GM19467 (cell line): ENCODE measurements around the gene TPM4.

Experiments used
- ATAC-seq: cut with Tn5 transposase; IDR thresholded peaks from one replicate; pipeline ENCODE4 v1.9.1; 2021; ENCODE audit warnings: mild to moderate bottlenecking, moderate library complexity; ENCODE audit not compliant: unreplicated experiment

Gene TPM4

GRCh38 chr19:16121967-16122366, 45.7 kb downstream of the TPM4 start:
- no peak for ATAC-seq

DNA sequence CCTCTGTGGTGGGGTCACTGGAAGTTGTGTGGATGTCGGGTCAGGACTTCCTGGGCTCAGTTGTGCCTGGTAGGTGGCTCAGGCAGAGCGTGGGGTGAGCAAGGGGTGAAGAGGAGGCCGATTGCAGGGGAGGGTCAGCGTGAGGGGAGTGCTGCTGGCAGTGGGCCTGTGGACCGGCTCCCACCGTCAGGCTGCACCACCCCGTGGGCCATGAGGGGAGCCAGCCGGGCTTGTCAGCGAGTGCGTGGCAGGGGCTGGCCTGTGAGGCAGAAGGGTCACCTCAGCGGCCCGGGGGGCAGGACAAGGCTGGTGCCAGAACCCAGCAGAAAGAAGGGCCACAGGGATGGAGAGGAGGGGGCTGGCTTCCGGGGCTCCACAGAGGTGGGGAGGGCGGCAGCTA, 48.7 kb downstream of the TPM4 start:
- ATAC-seq: no peak

- ATAC-seq: no peak
Observed at GRCh38 chr19:16125737-16126495, 49.6 kb downstream of the TPM4 start.

DNA sequence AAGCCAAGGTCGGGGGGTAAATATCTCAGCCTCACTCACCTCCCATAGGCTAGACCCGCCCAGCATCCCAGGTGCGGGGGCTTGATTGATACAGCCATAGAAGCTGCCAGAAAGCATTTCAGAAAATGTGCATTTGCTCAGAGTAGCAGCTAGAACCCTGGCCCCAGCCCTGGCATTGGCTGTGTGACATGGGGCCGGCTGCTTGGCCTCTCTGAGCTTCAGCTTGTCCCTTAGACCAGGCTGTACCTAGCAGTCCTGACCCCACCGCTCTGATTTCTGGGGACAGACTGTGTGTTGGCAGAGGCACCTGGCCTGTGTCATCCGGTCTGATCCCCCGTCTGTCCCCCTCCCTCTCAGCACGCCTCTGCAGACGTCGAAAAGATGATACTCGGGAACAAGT, 50.8 kb downstream of the TPM4 start:
- no peak for ATAC-seq

- no peak for ATAC-seq
Observed at GRCh38 chr19:16127776-16128371, 51.6 kb downstream of the TPM4 start.

- ATAC-seq: no peak
Observed at GRCh38 chr19:16131648-16132047, 55.4 kb downstream of the TPM4 start.

DNA sequence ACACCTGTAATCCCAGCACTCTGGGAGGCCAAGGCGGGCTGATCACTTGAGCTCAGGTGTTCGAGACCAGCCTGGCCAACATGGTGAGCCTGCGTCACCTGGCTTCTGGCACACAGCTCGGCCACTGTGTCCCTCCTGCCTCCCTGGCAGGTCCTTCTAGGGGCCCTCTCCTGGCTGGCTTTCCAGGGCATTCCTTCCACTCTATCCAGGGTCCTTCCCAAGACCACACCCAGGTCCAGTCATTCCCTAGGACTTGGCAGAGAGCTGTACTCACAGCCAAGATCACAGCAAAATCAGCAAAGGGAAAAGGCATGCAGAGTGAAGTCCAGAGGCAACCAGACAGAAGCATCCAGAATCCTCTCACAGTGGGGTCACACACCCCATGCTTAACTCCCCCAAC, 57.5 kb downstream of the TPM4 start:
- ATAC-seq: no peak

DNA sequence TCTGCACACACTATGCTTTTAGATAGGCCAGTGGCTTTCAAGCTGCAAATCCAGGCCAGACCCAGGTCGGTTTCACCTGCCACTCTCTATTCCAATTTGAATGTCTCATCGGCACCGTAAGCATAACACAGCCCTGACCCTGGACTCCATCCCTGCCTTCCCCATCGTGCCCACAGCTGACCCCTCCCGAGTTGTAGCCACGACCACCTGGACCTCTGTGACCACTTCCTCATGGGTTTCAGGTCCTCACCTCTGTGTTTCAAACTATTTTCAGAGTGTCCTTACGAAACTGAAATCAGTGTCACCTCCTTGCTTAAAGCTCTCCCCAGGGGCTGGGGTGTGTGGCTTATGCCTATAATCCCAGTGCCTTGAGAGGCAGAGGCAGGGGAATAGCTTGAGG, 58.2 kb downstream of the TPM4 start:
- ATAC-seq: no peak

GRCh38 chr19:16135430-16136127, 59.3 kb downstream of the TPM4 start:
- no peak for ATAC-seq

DNA sequence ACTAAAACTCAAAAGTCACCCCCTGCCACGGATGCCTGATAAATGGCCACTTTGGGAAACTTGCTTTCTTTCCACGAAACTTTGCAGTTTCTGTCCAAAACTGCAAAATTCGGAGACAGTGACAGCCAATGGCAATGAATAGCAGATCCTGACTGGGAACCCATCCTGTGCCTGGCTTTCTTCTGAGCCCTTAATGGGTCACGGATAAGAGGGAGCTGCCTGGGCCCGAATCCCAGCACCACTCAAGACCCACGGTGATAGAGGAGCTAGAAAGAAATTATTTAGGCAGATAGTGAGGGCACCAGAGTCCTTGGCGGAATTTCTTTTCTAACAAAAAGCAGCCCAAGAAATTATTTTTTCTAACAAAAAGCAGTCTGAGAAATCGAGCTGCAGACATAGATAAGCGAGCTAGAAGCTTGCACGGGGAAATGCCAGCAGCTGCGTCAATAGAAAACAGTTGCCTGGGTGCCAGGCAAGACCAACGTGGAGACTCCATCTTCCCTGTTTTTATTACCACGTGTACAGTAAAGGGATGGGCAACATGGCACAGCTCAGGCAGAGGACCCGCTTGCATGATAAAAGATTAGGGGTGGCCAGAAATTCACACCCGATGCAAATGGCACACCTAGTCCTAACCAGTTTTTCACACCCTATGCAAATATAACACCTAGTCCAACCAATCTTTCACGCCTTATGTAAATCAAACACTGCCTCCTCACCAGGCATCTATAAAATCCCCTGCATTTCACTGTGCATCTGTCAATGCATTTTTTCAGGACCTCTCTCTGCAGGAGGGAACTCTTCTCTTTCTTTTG, 60.1 kb downstream of the TPM4 start:
- ATAC-seq: no peak

DNA sequence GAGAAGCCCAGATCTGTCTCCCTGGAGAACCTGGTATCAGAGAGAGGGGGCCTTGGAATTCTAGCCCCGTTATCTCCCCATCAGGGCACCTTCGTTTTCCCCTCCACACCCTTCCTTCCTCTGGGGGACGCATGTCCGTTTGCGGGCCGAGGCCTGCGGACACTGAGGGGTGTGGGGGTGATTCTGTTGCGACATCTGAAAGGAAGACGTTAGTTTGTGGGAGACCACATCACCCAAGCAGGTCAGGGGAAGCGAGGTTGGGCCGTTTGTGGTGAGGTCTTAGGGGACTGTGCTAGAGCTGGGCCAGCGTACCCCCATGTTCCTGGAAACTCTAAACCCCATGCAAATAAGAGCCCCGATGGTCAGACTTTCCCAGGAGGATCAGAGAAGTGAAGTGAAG, 63.5 kb downstream of the TPM4 start:
- ATAC-seq: no peak

GRCh38 chr19:16141043-16141442, 64.7 kb downstream of the TPM4 start:
- peak; percentile 44 for ATAC-seq

- ATAC-seq: no peak
Observed at GRCh38 chr19:16142032-16142580, 65.8 kb downstream of the TPM4 start.

DNA sequence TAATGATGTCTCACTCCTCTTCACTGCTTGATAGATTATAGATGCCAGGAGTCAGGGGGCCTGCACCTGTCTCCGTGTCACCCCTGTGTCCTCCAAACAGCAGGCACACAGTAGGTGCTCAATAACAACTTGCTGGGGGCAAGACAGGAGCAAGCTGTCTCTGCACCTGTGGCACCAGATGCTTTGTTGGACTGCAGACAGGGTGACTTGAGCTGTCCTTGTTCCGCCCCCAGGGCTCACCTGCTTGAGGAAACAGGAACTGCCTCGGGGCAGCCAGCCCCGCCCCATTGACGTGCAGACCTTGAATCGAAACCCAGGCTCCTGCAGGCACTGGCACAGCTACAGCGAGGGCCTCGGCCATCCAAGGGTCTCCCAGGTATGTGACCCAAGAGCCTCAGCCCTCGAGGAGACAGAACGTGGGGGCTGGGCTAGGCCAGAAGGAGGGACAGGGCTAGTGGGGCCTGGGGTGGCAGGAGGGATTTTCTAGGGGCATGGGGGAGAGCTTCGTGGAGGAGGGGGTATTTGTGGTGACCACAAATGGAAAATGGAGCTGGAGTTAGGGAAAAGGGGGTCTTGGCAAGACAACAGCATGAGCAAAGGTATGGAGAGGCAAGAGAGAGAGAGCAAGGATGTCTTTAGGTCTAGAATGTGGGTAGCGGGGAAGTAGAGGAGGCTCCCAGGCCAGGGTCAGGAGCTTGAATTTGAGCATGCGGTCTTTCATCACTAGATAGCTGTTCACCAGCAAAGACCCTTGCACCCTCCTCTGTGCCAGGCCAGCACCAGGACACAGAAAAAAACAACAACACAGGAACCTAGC, 67.3 kb downstream of the TPM4 start, which contains the start of gene HSH2D:
Gene HSH2D, plus strand, starts transcription at position 287 of the 817 bp plus-strand sequence. CDS start 5,066 bp downstream, outside the sequence.
- peak; percentile 53 for ATAC-seq

DNA sequence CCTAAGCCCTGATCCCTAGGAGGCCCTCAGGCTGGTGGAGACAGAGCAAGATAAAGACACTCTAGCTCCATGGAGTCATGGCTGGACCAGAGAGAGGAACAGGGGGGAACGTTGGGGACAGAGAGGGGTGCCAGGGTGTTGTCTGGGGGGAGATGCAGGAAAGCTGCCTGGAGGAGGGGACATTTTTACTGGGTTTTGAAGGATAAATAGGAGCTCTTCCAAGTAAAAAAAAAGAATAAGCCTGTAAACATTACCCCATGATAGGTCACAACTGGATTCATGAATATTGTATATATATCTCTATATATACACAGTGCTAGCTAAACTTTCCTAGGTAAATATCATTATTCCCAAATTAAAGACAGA, 67.9 kb downstream of the TPM4 start:
- ATAC-seq: no peak

GRCh38 chr19:16146112-16146511, 69.8 kb downstream of the TPM4 start:
- no peak for ATAC-seq

- ATAC-seq: no peak
Observed at GRCh38 chr19:16148443-16149229, 72.3 kb downstream of the TPM4 start.
